OCI-M2 (cell line): ENCODE measurements around the gene PACS1.
"Not testable (repeated sequence)": the region's sequence is repeated elsewhere in the genome, so short reads cannot be mapped to it uniquely, and the experiment has no call there.

Experiments used
- DNase-seq: peaks from one replicate; lab custom pipeline; 2025; ENCODE audit not compliant: unreplicated experiment; lab: John Stamatoyannopoulos, UW

PACS1 gene

GRCh38 chr11:66072518-66072917 is 2.4 kb downstream of the PACS1 start:
- no peak for DNase-seq

- DNase-seq: no peak
These were observed 3.6 kb downstream of the PACS1 start for GRCh38 chr11:66073669-66074068.

- no peak for DNase-seq
These were observed 5.2 kb downstream of the PACS1 start for GRCh38 chr11:66075273-66075672.

- no peak for DNase-seq
These were observed 6.5 kb downstream of the PACS1 start for GRCh38 chr11:66076561-66076960.

GRCh38 chr11:66077927-66078326 is 7.9 kb downstream of the PACS1 start:
- DNase-seq: no peak

GRCh38 chr11:66078949-66079348 is 8.9 kb downstream of the PACS1 start:
- DNase-seq: not testable (repeated sequence)

- no peak for DNase-seq
These were observed 10.2 kb downstream of the PACS1 start for GRCh38 chr11:66080055-66080817.

GRCh38 chr11:66081505-66081904 is 11.4 kb downstream of the PACS1 start:
- DNase-seq: peak; percentile 37

- DNase-seq: no peak
These were observed 13.1 kb downstream of the PACS1 start for GRCh38 chr11:66082946-66083698.

- DNase-seq: no peak
These were observed 13.7 kb downstream of the PACS1 start for GRCh38 chr11:66083767-66084166.

GRCh38 chr11:66084821-66085475 is 14.9 kb downstream of the PACS1 start:
- no peak for DNase-seq

GRCh38 chr11:66087148-66087908 is 17.3 kb downstream of the PACS1 start:
- DNase-seq: no peak

- no peak for DNase-seq
These were observed 19.0 kb downstream of the PACS1 start for GRCh38 chr11:66089067-66089466.

GRCh38 chr11:66090288-66090687 is 20.2 kb downstream of the PACS1 start:
- no peak for DNase-seq

- DNase-seq: not testable (repeated sequence)
These were observed 22.1 kb downstream of the PACS1 start for GRCh38 chr11:66092125-66092524.

- DNase-seq: not testable (repeated sequence)
These were observed 29.7 kb downstream of the PACS1 start for GRCh38 chr11:66099746-66100145.

GRCh38 chr11:66100272-66101065 is 30.4 kb downstream of the PACS1 start:
- DNase-seq: no peak

- DNase-seq: no peak
These were observed 31.0 kb downstream of the PACS1 start for GRCh38 chr11:66101066-66101464.

- no peak for DNase-seq
These were observed 34.1 kb downstream of the PACS1 start for GRCh38 chr11:66104057-66104638.
